Measurements from ENCODE around the gene ZNF57. TPM values are rescaled to one million over a fixed set of nuclear protein-coding genes. Genes with fewer than 3 reads are reported as not detected.

Gene ZNF57
- total and polyA plus RNA-seq, 2 of the 13 experiments (the other 11 are each of a cell fraction or from before 2014, with no cell fraction given): 6.6 to 17.5 TPM

DNA sequence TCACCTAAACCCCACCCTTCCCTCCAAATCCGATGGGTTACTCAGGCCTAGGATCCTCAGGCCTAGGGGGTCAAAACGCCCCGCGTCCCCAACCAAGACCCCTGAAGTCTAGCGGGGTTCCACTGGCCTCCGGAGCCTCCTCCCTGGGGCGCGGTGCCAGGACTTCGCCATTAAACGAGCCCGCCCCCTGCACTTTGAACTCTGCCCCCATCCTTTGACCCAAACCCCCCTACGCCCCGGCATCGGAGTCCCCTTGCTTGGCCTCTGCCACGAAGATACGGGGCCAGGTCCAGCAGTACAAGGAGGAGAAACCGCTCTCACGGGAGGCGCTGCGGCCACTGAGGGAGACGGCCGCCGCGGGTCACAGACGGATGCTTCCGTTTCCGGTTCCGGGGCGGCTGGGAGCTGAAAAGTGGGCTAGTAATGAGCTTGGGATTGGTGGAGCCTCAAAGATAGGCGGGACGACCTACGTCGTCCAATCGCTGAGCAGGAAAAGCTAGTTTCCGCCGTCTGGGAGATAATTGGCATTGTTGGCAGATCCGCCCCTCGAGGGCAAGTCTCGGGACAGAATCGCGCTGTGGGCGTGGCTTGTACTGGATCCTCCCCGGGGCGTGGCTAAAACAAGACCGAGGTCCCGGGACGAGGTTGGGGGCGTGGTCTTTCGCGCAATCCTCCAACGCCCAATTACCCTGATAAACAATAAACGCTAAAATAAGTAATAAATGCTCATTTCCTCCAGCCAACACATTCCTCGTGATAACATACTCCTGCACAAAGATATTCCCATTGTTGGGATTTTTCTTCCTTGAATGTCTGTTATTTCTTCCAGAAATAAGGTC, 49.8 kb downstream of the ZNF57 start (continued):
- peak; percentile 76 for TF ChIP-seq BORCS8-MEF2B (CRISPR knock-in tag; IDR thresholded peaks at IDR 0.05)
- peak; percentile 79; the same call in 1 of the 2 replicates for TF ChIP-seq ZNF788 (CRISPR knock-in tag; IDR thresholded peaks at IDR 0.05; ENCODE audit: borderline replicate concordance)
- TF ChIP-seq, protein P1, sequence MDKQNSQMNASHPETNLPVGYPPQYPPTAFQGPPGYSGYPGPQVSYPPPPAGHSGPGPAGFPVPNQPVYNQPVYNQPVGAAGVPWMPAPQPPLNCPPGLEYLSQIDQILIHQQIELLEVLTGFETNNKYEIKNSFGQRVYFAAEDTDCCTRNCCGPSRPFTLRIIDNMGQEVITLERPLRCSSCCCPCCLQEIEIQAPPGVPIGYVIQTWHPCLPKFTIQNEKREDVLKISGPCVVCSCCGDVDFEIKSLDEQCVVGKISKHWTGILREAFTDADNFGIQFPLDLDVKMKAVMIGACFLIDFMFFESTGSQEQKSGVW (CRISPR knock-in tag; IDR thresholded peaks at IDR 0.05; ENCODE audit: borderline replicate concordance): no peak
- 0 out of 2 replicates have a peak, but pooled peaks have one; percentile 50 for TF ChIP-seq ZNF367 (CRISPR knock-in tag; IDR thresholded peaks at IDR 0.05; ENCODE audit: borderline replicate concordance)
- peak; percentile 40; the same call in 1 of the 2 replicates for TF ChIP-seq KLF6 (CRISPR knock-in tag; IDR thresholded peaks at IDR 0.05)
- peak; percentile 83 for TF ChIP-seq ZNF143 (CRISPR knock-in tag; IDR thresholded peaks at IDR 0.05)
- peak; percentile 82 for TF ChIP-seq THAP7 (CRISPR knock-in tag; IDR thresholded peaks at IDR 0.05)
- TF ChIP-seq, protein P2, sequence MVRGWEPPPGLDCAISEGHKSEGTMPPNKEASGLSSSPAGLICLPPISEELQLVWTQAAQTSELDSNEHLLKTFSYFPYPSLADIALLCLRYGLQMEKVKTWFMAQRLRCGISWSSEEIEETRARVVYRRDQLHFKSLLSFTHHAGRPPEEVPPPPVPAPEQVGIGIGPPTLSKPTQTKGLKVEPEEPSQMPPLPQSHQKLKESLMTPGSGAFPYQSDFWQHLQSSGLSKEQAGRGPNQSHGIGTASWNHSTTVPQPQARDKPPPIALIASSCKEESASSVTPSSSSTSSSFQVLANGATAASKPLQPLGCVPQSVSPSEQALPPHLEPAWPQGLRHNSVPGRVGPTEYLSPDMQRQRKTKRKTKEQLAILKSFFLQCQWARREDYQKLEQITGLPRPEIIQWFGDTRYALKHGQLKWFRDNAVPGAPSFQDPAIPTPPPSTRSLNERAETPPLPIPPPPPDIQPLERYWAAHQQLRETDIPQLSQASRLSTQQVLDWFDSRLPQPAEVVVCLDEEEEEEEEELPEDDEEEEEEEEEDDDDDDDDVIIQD (CRISPR knock-in tag; IDR thresholded peaks at IDR 0.05; ENCODE audit: low read depth): peak; percentile 42; the same call in 1 of the 2 replicates
- TF ChIP-seq SNAI1 (CRISPR knock-in tag; IDR thresholded peaks at IDR 0.05; ENCODE audit: borderline replicate concordance): 0 out of 2 replicates have a peak, but pooled peaks have one; percentile 44
- no peak for TF ChIP-seq ZNF564 (CRISPR knock-in tag; IDR thresholded peaks at IDR 0.05)
- TF ChIP-seq GATA4 (IDR thresholded peaks at IDR 0.05; ENCODE audit: borderline replicate concordance, low read depth): peak; percentile 67; the same call in 1 of the 2 replicates
- peak; percentile 75; the same call in 1 of the 2 replicates for TF ChIP-seq KLF15 (CRISPR knock-in tag; IDR thresholded peaks at IDR 0.05; ENCODE audit: borderline replicate concordance)
- TF ChIP-seq HMG20A (CRISPR knock-in tag; IDR thresholded peaks at IDR 0.05; ENCODE audit: borderline replicate concordance): no peak
- TF ChIP-seq CHD2 (IDR thresholded peaks at IDR 0.05; ENCODE audit: low read depth, low read length): peak; percentile 61; the same call in 1 of the 2 replicates
- TF ChIP-seq ASH2L (IDR thresholded peaks at IDR 0.05; ENCODE audit: insufficient read length, low read depth, low read length): peak; percentile 80
- 0 out of 2 replicates have a peak, but pooled peaks have one; percentile 50 for TF ChIP-seq ARNTL (CRISPR knock-in tag; IDR thresholded peaks at IDR 0.05)
- TF ChIP-seq NFKB2 (CRISPR knock-in tag; IDR thresholded peaks at IDR 0.05; ENCODE audit: borderline replicate concordance): peak; percentile 61; the same call in 1 of the 2 replicates
- TF ChIP-seq, protein P3, sequence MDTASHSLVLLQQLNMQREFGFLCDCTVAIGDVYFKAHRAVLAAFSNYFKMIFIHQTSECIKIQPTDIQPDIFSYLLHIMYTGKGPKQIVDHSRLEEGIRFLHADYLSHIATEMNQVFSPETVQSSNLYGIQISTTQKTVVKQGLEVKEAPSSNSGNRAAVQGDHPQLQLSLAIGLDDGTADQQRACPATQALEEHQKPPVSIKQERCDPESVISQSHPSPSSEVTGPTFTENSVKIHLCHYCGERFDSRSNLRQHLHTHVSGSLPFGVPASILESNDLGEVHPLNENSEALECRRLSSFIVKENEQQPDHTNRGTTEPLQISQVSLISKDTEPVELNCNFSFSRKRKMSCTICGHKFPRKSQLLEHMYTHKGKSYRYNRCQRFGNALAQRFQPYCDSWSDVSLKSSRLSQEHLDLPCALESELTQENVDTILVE (CRISPR knock-in tag; IDR thresholded peaks at IDR 0.05): peak; percentile 95
- TF ChIP-seq GMEB2 (CRISPR knock-in tag; IDR thresholded peaks at IDR 0.05; ENCODE audit: low read depth): no peak
